Right kidney (tissue), 1 donor: ENCODE measurements around the gene ANKRD44.

Experiments used
- DNase-seq: peaks from one replicate; pipeline ENCODE4 v3.0.0-alpha.2; 2016

Gene ANKRD44

GRCh38 chr2:197236159-197236558, 74.4 kb downstream of the ANKRD44 start:
- DNase-seq = no peak

GRCh38 chr2:197235711-197236110, 74.9 kb downstream of the ANKRD44 start:
- no peak for DNase-seq

DNA sequence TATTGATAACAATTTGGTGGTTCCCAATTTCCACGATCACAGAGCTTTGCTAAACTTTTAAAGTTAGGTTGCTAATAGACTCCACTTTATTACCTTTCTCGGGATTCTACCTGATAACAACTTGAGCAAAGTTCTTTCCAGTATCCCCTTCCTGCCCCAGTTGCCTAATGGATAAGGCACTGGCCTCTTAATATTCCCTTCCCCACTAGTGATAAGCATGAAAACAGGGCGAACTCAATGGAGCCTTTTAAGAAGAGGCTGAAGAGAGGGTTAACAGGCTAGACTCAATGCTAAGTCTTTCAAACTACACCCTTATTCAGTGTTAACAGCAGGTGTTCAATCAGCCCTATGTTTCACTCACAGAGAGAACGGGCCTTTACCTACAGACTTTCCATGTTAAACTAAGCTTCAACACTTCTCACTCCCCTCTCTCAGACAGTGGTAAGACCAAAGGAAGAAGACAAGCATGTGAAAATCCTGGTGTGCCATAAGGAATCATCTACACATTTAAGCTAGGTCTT, 75.8 kb downstream of the ANKRD44 start:
- no peak for DNase-seq

- no peak for DNase-seq
These were observed 77.1 kb downstream of the ANKRD44 start for GRCh38 chr2:197233473-197233872.

GRCh38 chr2:197232010-197232409, 78.6 kb downstream of the ANKRD44 start:
- no peak for DNase-seq

DNA sequence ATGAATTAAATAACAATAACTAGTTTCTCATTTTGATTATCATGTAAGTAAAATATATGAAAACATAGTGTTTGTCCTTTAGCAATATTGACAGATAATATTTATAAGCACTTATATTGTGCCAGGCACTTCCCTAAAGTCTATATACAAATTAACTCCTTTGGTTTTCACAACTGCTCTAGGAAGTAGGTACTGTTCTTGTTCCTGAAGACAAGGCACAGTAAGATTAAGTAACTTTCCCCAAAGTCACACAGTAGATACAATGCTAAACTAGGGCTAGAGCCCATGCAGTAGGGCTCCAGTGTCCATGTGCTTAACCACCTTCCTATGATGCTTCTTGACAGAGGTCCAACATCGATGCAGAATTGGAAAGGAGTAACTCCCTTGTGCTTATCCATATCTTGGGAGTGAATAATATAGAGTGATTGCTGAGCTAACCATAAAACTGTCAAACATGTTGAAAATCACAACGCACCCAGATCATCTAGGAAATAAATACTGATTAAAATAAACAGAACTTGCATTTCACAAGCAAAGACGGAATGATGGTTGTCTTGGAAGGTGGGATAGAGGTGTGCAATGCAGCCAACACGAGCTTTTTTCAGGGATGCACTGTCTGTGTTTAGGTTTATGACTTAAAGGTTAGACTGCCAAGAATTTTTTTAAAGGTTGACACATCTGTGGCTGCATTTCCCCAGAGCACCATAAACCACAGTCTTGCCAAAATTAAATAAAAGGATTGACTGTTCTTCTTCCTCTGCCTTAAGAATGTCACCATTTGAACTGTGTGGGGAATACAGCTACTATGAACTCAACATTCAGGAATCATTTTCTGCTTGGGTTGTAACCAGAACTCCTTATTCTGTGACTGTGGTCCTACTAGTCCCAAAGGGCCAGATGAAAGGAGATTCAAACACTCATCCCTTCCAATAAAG, 80.8 kb downstream of the ANKRD44 start:
- no peak for DNase-seq

DNA sequence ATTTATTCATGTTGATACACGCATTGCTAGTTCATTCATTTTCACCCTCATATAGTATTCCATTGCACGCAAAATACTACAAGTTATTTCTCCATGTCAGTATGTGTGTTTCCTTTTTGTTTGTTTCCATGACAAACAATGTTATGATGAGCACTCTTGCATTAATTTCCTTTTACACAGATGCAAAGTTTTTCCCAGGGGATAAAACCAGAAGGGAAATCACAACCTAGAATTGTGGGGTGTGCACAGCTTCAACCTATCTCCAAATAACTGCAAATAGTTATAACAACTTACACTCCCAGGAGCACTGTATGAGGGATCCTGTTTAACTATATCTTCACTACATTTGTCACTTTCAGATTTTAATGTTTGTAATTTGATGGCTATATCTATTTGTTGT, 87.1 kb downstream of the ANKRD44 start:
- no peak for DNase-seq

- no peak for DNase-seq
These were observed 90.9 kb downstream of the ANKRD44 start for GRCh38 chr2:197219636-197220035.

DNA sequence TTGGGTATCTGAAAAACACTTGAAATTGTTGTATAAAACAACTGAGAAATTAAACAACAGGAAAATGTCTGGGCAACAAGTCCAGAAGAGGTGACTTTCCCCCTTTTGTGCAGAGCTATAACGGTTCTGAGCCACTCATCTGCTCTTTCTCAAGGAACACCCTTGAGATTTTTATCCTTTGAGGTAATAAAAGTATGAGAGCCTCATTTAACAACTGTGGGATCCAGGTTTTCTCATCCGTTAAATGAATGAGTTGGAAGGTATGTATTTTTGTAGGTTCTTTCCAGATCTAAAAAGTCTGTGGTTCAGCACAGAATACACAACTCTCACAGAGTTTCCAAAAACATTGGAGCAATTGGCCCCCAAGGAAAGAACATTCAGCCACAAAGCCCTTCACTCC, 93.0 kb downstream of the ANKRD44 start:
- DNase-seq = no peak

GRCh38 chr2:197216361-197216979, 94.1 kb downstream of the ANKRD44 start:
- DNase-seq = no peak

DNA sequence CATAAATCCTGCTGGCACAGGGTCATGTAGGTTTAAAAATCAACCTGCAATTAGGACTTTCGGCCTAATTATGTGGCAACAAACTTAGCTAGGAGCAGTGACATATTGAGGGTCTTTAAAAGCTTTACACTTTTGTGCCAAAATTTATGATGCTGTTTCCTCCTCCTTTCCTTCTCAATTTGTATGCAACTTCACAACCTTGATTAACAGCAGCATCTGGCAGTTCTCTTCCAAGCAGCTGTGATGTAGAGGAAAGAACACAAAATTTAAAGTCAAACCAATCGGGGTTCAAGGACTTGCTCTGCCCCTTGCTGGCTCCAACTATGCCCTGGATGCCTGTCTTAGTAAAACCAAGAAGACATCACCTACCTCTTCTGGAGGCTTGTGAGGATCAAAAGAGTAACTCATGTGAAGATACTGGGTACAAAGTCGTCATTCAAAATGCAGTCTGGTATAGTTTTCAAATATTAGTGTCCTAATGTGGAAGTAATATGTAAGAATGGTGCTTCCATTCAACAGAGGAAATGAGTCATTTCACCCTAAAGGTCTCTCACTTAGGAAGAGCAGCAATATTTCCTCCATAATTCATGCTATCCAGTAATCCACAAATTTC, 94.7 kb downstream of the ANKRD44 start:
- DNase-seq = no peak

- no peak for DNase-seq
These were observed 98.0 kb downstream of the ANKRD44 start for GRCh38 chr2:197212344-197213262.

- no peak for DNase-seq
These were observed 98.7 kb downstream of the ANKRD44 start for GRCh38 chr2:197211881-197212342.

DNA sequence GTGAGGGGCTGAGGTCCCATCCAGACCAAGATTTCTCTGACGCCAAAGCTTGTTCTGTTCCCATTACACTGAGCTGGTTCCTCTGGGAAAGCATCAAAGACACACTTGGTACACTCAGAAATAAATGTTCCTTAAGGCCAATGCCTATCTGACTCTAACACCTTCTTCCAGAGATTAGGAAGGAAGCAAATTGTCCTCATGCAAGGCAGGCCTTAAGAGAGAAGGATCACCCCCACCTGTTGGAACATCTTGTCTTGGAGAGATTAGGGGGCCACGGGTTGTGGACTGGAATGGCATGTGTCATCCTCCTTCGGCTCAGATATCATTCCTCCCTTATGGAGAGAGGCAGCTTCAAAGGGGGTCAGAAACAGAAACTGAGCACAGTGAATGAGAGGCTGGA, 100.2 kb downstream of the ANKRD44 start:
- no peak for DNase-seq

DNA sequence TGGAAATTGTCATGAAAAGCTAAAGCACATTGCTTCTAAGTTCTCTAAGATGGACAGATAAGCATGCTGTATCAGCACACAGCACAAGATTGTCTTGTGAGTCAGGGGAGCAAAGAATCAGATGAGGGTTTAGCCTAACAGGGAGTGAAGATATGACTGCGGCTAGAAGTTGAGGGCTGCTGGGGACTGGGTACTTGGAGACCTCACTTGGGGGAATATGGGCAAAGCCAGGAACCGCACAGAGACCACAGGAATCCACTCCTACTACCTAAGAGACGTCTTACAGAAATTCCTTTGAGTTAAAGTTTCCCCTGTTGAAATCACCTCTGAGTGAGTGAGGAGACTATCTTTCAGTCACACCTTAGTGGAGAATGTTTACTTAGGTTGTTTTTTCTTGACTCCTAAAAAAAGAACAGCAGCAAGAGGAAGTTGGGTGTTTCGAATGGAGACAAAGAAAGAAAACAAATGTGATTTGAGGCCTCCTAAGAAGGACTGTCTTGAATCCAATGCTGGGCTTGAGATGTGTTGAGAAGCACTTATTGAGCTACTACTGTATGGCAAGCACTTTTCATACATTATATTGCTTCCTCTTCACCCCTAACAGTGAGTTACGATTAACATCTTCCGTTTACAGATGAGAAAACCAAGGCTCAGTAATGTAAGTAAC, 100.7 kb downstream of the ANKRD44 start:
- DNase-seq = no peak

GRCh38 chr2:197209246-197209645, 101.3 kb downstream of the ANKRD44 start:
- DNase-seq = no peak

GRCh38 chr2:197208841-197209240, 101.7 kb downstream of the ANKRD44 start:
- DNase-seq = no peak

GRCh38 chr2:197208024-197208423, 102.6 kb downstream of the ANKRD44 start:
- DNase-seq = no peak

GRCh38 chr2:197207598-197207997, 103.0 kb downstream of the ANKRD44 start:
- DNase-seq = no peak

- DNase-seq = no peak
These were observed 103.5 kb downstream of the ANKRD44 start for GRCh38 chr2:197207106-197207505.

DNA sequence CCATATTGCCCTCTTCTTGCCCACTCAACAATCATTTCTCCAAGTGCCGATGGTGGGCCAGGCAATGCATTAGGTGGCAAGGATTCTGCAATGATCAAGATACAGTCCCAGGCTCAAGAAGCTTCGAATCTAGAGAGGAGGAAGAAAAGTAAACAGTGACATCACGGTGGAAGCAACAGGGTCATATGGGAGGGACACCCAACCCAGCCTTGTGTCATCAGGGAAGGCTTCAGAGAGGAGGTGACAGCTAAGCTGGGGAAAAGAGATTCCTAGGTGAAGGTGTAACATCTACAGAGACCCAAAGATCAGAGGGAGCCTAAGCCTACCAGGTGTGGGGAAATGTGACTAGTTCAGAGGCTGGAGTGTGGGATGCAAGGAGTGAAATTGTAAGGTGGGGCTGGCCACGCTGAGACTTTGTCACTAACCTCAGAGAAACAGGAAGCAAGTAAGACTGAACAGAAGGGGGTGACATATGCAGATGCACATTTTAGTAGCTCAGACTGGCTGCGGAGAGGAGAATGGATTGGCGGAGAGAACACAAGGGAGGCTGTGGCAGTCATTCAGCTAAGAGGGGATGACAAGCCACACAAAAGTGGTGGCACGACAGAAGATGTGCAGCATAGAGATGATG, 104.9 kb downstream of the ANKRD44 start:
- no peak for DNase-seq
